NCI-H2196 (cell line): Measurements from ENCODE around the gene MRLN.

Experiments
- DNase-seq: peaks from one replicate; lab custom pipeline; 2025; ENCODE audit not compliant: unreplicated experiment; lab: John Stamatoyannopoulos, UW

MRLN gene

GRCh38 chr10:59706851-59707797 lies 46.1 kb downstream of the MRLN start:
- DNase-seq: no peak

- no peak for DNase-seq
These were observed 47.3 kb downstream of the MRLN start for GRCh38 chr10:59705931-59706330.

- no peak for DNase-seq
These were observed 48.6 kb downstream of the MRLN start for GRCh38 chr10:59704630-59705029.

GRCh38 chr10:59702347-59702746 lies 50.9 kb downstream of the MRLN start:
- DNase-seq: no peak

GRCh38 chr10:59700709-59701108 lies 52.5 kb downstream of the MRLN start:
- DNase-seq: no peak

- no peak for DNase-seq
These were observed 54.9 kb downstream of the MRLN start for GRCh38 chr10:59698326-59698725.

GRCh38 chr10:59695637-59696036 lies 57.6 kb downstream of the MRLN start:
- DNase-seq: no peak

GRCh38 chr10:59694936-59695335 lies 58.3 kb downstream of the MRLN start:
- DNase-seq: no peak

- DNase-seq: no peak
These were observed 61.1 kb downstream of the MRLN start for GRCh38 chr10:59692113-59692512.

- DNase-seq: no peak
These were observed 64.3 kb downstream of the MRLN start for GRCh38 chr10:59688921-59689351.

GRCh38 chr10:59687657-59688056 lies 65.6 kb downstream of the MRLN start:
- DNase-seq: no peak
